Stimulated activated effector memory CD8-positive, alpha-beta T cell treated with anti-CD3 and anti-CD28 coated beads, Interleukin-12 subunit alpha, Interleukin-12 subunit beta, amount 100 ng/mL, for 72 hours (primary cell): ENCODE measurements around the gene ANO9.
"Not testable (repeated sequence)": the region's sequence is repeated elsewhere in the genome, so short reads cannot be mapped to it uniquely, and the experiment has no call there.

Experiments
- ATAC-seq: fragments of 150-1000 bp; cut with Tn5 transposase; 2 replicates; pipeline ENCODE4 v1.10.0; 2021
- DNase-seq, 2 donors: peaks; one replicate each; pipeline ENCODE4 v3.0.0; 2021 to 2022; ENCODE audit warnings: low spot score in 2 of 2
- H3K27ac Mint-ChIP-seq: one replicate; pipeline ENCODE4 v1.8.0; 2022; ENCODE audit warnings: mild to moderate bottlenecking, mixed read lengths
- H3K36me3 Mint-ChIP-seq: one replicate; pipeline ENCODE4 v1.8.0; 2022; ENCODE audit warnings: mild to moderate bottlenecking, mixed read lengths
- H3K4me1 Mint-ChIP-seq: one replicate; pipeline ENCODE4 v1.8.0; 2022; ENCODE audit warnings: mixed read lengths
- H3K4me3 Mint-ChIP-seq: one replicate; pipeline ENCODE4 v1.8.0; 2022; ENCODE audit warnings: mild to moderate bottlenecking, mixed read lengths
- H3K9me3 Mint-ChIP-seq: one replicate; pipeline ENCODE4 v1.8.0; 2022; ENCODE audit warnings: mixed read lengths

ANO9 gene

DNA sequence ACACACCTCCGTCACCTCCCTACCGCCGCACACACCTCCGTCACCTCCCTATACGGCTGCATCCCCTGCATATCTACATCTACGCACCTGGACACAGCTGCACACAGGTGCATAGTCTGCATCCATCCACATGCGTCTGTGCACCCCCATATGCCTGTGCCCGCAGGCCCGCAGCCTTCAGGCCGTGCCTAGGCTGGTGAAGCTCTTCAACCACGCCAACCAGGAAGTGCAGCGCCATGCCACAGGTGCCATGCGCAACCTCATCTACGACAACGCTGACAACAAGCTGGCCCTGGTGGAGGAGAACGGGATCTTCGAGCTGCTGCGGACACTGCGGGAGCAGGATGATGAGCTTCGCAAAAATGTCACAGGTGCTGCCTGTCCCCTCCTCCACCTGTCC, 43.0 kb downstream of the ANO9 start:
- peak overlapping the region; percentile 81 for H3K27ac Mint-ChIP-seq
- peak; percentile 31 for ATAC-seq
- H3K4me1 Mint-ChIP-seq = peaks cover 17% of the 10 kb centered on the region
- no peak for DNase-seq
- no peak overlapping the region for H3K4me3 Mint-ChIP-seq
- H3K9me3 Mint-ChIP-seq = no peaks in the 10 kb centered on the region
- peaks cover 19% of the 10 kb centered on the region for H3K36me3 Mint-ChIP-seq

DNA sequence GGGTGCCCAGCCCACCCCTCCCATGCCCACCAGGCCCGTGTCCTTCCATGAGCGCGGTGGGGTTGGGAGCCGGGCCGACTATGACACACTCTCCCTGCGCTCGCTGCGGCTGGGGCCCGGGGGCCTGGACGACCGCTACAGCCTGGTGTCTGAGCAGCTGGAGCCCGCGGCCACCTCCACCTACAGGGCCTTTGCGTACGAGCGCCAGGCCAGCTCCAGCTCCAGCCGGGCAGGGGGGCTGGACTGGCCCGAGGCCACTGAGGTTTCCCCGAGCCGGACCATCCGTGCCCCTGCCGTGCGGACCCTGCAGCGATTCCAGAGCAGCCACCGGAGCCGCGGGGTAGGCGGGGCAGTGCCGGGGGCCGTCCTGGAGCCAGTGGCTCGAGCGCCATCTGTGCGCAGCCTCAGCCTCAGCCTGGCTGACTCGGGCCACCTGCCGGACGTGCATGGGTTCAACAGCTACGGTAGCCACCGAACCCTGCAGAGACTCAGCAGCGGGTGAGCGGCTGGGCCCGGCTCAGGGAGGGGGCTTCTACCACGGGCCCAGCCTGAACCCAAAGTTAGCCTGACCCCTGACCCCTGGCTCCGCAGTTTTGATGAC, 44.8 kb downstream of the ANO9 start:
- Mint-ChIP-seq H3K4me3 (peak overlapping the region; percentile 45), H3K36me3 (peaks cover 19% of the 10 kb centered on the region), H3K27ac (no peak overlapping the region), H3K9me3 (no peaks in the 10 kb centered on the region), H3K4me1 (peaks cover 17% of the 10 kb centered on the region)
- ATAC-seq (peak; percentile 79), DNase-seq (peak in 1 of 2 donors; percentile 60)

DNA sequence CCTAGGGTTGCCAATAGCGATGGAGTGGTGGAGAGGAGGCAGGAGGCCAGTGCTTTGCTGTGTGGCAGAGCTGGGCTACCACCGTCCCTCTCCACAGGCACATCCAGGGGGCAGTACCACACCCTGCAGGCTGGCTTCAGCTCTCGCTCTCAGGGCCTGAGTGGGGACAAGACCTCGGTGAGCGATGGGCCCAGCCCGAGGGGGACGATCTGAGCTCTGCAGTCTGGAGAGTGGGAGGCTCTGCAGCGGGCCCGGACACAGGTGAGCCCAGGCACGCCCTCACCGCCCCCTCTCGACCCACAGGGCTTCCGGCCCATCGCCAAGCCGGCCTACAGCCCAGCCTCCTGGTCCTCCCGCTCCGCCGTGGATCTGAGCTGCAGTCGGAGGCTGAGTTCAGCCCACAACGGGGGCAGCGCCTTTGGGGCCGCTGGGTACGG, 45.3 kb downstream of the ANO9 start:
- peak; percentile 57 for ATAC-seq
- peaks cover 19% of the 10 kb centered on the region for H3K36me3 Mint-ChIP-seq
- no peak for DNase-seq
- peak overlapping the region; percentile 45 for H3K4me3 Mint-ChIP-seq
- H3K9me3 Mint-ChIP-seq = no peaks in the 10 kb centered on the region
- no peak overlapping the region for H3K27ac Mint-ChIP-seq
- H3K4me1 Mint-ChIP-seq = peaks cover 17% of the 10 kb centered on the region

DNA sequence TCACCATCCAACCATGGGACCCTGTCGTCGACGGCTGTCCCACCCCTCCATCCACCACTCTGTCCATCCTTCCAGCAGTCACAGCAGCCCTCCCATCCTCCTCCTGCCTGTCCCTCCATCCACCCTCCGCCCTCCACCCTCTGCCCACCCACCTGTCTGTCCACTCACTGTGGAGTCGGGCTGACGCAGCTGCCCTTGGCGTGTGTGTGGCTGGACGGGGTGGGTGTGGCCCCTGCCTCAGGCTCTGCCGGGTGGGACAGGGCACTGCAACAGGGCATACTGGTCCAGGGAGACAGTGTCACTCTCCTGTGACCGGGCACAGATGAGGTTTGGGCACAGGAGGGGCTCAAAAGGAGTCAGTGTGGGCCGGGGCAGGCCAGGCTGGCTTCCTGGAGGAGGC, 45.9 kb downstream of the ANO9 start:
- H3K27ac Mint-ChIP-seq = no peak overlapping the region
- DNase-seq (no peak), ATAC-seq (no peak)
- H3K4me1 Mint-ChIP-seq = peaks cover 17% of the 10 kb centered on the region
- H3K4me3 Mint-ChIP-seq = peak overlapping the region; percentile 45
- peaks cover 19% of the 10 kb centered on the region for H3K36me3 Mint-ChIP-seq
- H3K9me3 Mint-ChIP-seq = no peaks in the 10 kb centered on the region

DNA sequence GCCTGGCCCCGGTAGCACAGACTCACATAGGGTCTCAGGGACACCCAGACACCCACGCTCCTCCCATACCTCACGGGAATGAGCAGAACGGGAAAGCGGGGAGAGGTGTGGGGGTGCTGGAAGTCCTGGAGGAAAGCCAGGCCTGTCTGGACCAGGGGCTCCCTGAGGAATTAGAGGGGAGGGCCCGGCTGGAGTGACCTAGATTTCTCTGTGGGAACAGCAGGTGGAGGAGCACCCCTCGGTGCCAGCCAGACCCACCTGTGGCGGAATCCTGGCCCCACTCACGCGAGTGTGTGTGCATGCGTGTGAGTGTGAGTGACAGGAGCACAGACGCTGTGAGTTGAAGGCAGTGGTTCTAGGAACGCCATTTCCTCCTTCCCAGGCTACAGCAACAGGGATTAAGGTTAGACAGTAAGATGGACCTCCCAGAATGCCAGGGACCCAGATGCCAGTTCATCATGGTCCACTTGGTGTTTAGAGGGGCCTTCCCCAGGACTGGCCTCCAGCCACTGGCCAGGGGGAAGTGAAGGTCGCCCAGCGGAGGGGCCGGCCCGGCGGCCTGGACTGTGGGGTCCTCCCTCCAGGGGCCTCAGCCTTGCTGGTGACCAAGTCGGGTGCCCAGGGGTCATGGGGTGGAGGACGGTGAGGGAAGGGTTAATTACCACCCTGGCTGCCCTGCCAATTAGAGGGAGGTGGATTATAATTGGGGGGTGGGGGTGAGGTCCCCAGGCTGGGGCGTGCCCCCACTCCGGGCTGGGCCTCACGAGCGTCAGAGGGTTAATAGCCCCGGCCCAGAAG, 46.8 kb downstream of the ANO9 start:
- Mint-ChIP-seq H3K27ac (peak overlapping the region; percentile 75), H3K9me3 (no peaks in the 10 kb centered on the region), H3K4me1 (peaks cover 17% of the 10 kb centered on the region), H3K36me3 (peaks cover 18% of the 10 kb centered on the region), H3K4me3 (no peak overlapping the region)
- ATAC-seq (no peak), DNase-seq (no peak)

DNA sequence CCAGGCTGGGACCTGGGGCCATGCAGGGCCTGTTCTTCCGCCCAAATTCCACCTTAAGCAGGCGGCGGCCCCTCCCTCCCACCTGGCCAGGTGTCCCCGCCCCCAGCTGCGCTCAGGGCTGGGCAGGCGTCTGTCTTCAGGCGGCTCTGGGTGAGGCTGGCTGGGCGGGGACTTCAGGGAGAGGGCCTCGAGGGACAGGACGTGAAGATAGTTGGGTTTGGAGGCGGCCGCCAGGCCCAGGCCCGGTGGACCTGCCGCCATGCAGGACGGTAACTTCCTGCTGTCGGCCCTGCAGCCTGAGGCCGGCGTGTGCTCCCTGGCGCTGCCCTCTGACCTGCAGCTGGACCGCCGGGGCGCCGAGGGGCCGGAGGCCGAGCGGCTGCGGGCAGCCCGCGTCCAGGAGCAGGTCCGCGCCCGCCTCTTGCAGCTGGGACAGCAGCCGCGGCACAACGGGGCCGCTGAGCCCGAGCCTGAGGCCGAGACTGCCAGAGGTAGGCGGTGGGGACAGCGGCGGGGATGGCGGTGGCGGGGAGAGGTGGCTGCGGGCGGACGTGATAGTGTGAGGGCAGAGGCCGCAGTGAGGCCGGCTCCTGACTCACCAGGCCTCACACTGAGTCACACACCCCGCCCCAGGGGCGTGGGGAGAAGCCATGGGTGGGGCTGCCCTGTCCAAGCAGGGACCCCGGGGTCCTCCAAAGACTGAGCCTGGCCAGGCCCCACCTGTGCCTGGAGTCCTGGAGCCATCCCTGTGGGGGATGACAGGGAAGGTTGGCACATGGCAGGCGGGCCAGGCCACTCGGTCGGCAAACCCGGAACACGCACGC, 47.6 kb downstream of the ANO9 start, which contains the start of gene PKP3:
Gene PKP3, plus strand, starts transcription at position 176 of the 824 bp plus-strand sequence. Its CDS starts 84 bp downstream, at position 260.
- peak within 1 kb of the TSS; percentile 75 for H3K27ac Mint-ChIP-seq
- peaks cover 17% of the 10 kb centered on the region for H3K4me1 Mint-ChIP-seq
- H3K4me3 Mint-ChIP-seq = no peak within 1 kb of the TSS
- DNase-seq = no peak
- H3K36me3 Mint-ChIP-seq = peaks cover 12% of the 10 kb centered on the region
- no peaks in the 10 kb centered on the region for H3K9me3 Mint-ChIP-seq
- peak; percentile 57 for ATAC-seq

DNA sequence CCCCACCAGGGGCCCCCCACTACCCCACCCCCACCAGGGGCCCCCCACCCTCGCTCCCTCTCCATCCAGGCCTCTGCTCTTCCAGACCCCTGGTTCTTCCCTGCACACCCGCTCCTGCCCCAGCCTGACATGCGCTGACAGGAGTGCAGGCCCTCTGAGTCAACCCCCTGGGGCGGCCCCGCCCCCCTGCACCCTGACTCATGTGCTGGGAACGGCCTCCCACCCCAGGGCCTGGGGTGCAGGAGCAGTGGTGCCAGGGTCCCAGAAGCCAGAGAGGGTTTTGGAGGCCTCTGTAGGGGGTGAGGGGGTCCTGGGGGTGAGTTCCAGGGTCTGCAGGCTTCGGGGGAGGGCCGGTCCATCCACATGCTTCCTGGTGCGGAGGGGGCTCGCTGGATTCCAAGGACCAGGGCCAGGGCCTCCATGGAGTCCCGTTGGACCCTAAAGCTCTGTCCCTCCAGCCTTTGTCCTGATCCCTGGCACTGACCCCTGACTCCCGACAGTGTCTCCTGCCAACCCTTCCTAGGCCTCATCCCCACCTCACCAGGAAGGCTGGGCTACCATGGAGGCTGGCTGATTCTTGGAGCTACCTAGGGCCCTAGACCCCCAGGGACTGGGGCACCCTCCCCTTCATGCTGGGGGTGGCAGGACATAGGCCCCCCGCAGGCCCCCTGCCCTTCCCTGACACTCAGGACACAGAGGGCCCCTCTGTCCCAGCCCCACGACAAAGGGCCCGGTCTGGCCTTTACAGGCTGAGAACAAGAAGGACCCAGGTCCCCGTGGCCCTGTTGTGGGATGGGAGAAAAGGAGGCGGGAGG, 48.4 kb downstream of the ANO9 start:
- Mint-ChIP-seq H3K27ac (no peak overlapping the region), H3K36me3 (peaks cover 5% of the 10 kb centered on the region), H3K4me1 (peaks cover 12% of the 10 kb centered on the region), H3K4me3 (no peak overlapping the region), H3K9me3 (no peaks in the 10 kb centered on the region)
- ATAC-seq = peak; percentile 46
- DNase-seq = no peak

DNA sequence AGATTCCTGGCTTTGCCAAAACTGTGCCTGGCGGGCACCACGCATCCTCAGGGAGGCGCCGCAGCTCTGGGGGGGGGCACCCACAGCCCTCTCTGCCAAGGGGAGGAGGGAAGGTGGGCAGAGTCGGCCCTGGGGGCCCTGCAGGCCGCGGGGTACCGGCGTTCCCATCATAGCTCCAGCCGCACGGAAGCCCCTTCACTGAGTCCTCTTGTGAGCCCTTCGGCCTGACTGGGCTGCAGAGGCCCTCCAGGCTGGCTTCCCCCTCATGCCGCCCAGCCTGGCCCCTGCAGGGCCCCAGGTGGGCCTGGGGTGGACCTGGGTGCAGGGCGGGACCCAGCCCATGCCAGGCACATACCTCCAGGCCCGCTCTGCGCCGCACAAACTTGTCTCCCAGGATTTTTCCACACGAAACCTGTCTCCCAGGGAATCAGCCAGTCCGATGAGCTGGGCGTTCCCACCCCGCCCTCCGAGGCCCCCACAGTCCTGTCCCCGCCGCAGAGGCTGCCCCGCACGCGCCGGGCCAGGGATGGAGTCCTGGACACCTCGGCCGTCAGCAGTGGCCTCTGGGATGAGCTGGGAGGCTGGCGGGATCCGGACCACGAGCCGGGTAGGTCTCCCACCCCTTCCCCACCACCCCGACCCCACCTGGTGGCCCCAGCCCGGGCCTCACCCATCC, 49.6 kb downstream of the ANO9 start:
- H3K27ac Mint-ChIP-seq = no peak overlapping the region
- no peak for DNase-seq
- H3K4me1 Mint-ChIP-seq = peaks cover 23% of the 10 kb centered on the region
- H3K4me3 Mint-ChIP-seq = no peak overlapping the region
- H3K9me3 Mint-ChIP-seq = peaks cover under 1% of the 10 kb centered on the region
- no peak for ATAC-seq
- H3K36me3 Mint-ChIP-seq = peaks cover 5% of the 10 kb centered on the region

DNA sequence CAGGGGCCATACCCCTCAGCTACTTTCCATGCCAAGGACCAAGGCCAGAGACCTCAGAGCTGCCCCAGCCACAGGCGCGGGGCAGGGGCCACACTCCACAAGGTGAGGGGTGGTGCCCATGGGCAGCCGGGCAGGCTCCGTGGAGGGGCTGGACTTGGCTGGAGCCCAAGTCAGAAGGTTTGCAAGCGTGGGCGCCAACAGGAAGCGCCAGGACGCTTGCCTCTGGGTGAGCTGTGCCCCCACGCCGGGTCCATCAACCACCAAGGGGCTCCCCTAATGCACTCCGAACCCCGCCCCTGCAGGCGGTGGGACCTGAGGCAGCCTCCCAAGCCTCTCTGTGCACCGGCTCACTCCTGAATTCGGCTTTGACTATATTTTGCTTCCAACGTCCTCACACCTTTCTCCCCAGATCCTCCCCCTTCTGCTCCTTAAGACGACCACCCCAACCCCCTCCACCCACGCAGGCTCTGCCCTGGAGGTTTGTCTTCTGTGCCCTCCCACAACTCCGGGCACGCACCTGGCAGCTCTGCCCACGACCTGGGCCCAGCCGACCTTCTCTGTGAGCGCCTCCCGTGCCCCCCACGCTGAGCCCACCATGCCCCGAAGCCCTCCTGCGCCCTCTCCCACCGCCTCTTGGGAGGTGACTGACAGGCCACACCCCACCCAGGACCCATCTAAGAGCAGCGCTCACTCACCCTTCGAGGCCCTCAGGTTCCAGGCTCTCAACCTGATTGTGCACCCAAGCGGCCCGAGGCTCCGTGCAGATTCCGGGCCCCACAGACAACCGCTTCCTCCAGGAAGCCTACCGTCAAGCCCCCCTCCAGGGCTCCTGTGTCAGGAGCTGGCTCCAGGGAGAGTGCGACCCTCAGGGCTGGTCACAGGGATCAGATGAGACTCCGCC, 50.4 kb downstream of the ANO9 start:
- Mint-ChIP-seq H3K4me3 (no peak overlapping the region), H3K27ac (no peak overlapping the region), H3K36me3 (peaks cover 5% of the 10 kb centered on the region), H3K4me1 (peaks cover 27% of the 10 kb centered on the region), H3K9me3 (peaks cover 4% of the 10 kb centered on the region)
- no peak for DNase-seq
- ATAC-seq = no peak

DNA sequence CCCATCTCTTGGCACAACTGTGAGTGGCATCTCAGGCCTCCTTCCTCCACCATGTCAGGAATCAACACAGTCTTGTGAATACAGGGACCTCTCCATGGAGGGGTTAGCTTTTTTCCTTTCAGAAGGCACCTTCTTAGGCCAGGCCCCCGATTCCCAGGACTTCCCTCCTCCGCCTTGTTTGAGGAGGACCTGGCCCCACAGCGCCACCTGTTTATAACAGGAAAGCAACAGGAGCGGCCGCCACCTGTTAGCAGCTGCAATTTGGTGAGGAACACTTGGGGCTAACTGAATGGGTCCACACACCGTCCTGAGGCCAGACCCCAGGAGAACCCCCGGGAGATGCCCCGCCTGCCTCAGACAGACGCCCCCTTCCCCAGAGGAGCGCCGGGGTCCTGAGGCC, 51.6 kb downstream of the ANO9 start:
- Mint-ChIP-seq H3K4me1 (peaks cover 22% of the 10 kb centered on the region), H3K9me3 (peaks cover 4% of the 10 kb centered on the region), H3K36me3 (peaks cover 5% of the 10 kb centered on the region), H3K4me3 (no peak overlapping the region), H3K27ac (no peak overlapping the region)
- DNase-seq = no peak
- no peak for ATAC-seq

DNA sequence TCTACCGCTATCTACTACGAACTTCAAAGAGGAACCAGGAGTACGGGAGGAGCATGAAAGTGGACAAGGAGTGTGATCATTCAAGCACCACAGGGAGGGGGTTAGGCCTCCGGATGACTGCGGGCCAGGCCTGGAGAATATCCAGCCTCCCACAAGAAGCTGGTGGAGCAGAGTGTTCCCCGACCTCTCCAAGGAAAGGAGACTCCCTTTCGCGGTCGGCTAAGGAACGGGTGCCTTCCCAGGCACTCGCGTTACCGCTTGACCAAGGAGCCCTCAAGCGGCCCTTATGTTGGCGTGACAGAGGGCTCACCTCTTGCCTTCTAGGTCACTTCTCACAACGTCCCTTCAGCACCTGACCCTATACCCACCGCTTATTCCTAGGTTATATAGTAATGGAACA, 52.4 kb downstream of the ANO9 start:
- not testable (repeated sequence) for DNase-seq, H3K9me3 Mint-ChIP-seq, H3K4me3 Mint-ChIP-seq, H3K36me3 Mint-ChIP-seq, ATAC-seq, H3K27ac Mint-ChIP-seq
- H3K4me1 Mint-ChIP-seq = peaks cover 17% of the 10 kb centered on the region

DNA sequence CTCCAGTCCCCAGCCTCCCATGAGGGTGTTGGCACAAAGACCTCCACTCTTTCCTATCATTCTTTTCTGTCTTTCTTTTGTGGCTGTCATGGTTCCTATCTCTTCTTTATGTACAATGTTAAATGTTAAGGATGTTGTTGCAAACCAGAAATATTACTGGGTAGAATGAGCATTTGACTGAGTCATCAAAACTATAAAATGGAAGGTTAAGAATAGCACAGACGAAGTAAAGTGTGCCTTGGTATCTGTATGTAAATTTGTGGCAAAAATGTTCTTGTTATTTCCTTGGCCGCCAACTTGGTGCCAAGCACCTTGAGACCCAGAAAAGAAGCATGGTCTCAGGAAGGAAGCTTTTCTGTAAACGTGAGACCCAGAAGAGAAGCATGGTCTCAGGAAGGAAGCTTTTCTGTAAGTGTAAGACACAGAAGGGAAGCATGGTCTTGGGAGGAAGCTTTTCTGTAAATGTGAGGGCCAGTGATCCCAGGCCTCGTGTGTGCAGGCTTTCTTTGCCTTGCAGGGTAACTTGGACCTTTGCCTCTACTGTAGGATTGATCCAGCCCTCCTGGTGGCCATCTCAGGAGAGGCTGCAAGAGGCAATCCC, 54.5 kb downstream of the ANO9 start:
- Mint-ChIP-seq H3K36me3 (peaks cover 9% of the 10 kb centered on the region), H3K9me3 (peaks cover 4% of the 10 kb centered on the region), H3K4me3 (no peak overlapping the region), H3K4me1 (peaks cover 24% of the 10 kb centered on the region), H3K27ac (peak overlapping the region; percentile 57)
- ATAC-seq (no peak), DNase-seq (no peak)

DNA sequence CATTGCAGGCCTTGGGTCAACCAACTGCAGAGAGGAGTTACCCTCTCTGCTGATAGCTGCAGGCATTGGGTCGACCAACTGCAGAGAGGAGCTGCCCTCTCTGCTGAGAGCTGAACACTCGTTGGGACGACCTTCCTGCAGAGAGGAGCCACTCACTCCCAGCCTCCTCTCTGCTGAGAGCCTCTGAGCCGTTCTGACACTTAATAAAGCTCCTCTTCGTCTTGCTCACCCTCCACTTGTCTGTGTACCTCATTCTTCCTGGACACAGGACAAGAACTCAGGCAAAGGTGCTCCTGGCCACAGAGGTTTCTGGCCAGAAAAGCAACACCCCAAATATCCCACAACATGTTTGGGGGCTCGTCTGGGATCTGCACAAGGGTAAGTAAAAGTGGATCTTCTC, 55.3 kb downstream of the ANO9 start:
- H3K4me1 Mint-ChIP-seq = peaks cover 28% of the 10 kb centered on the region
- ATAC-seq = no peak
- no peak overlapping the region for H3K27ac Mint-ChIP-seq

More for the DNA sequence above, 55.3 kb downstream of the ANO9 start:
- Mint-ChIP-seq H3K4me3 (no peak overlapping the region), H3K9me3 (peaks cover 4% of the 10 kb centered on the region), H3K36me3 (peaks cover 9% of the 10 kb centered on the region)
- DNase-seq = no peak
